D721Med (cell line): ENCODE data around the gene SEC61A2.

Experiments
- DNase-seq: peaks from one replicate; pipeline ENCODE4 v3.0.0; 2011; ENCODE audit warnings: low spot score; ENCODE audit not compliant: insufficient read length
- FAIRE-seq: peaks from 2 replicates; lab custom pipeline; 2011; peaks lifted over from hg19 to GRCh38; lab: Jason Lieb, UNC
- TF ChIP-seq, protein P1 (sequence below): IDR thresholded peaks from 2 replicates; pipeline ENCODE4 v1.5.1; 2012; ENCODE audit warnings: mild to moderate bottlenecking, control low read depth; ENCODE audit not compliant: insufficient read depth; ENCODE audit errors: missing control alignments

Gene SEC61A2

DNA sequence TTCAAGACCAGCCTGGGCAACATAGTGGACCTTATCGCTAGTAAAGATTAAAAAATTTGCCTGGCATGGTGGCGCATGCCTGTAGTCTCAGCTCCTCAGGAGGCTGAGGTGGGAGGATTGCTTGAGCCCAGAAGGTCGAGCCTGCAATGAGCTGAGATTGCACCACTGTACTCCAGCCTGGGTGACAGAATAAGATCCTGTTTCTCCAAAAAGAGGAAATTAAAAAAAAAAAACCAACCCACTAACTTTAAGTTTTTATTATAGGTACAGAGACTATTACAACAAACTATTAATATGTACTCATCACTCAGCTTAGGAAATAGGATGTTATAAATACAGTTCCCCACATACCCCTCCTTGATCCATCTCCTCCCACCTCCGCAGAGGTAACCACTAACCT is 30.5 kb upstream of the SEC61A2 start:
- no peak for DNase-seq
- TF ChIP-seq, protein P1, sequence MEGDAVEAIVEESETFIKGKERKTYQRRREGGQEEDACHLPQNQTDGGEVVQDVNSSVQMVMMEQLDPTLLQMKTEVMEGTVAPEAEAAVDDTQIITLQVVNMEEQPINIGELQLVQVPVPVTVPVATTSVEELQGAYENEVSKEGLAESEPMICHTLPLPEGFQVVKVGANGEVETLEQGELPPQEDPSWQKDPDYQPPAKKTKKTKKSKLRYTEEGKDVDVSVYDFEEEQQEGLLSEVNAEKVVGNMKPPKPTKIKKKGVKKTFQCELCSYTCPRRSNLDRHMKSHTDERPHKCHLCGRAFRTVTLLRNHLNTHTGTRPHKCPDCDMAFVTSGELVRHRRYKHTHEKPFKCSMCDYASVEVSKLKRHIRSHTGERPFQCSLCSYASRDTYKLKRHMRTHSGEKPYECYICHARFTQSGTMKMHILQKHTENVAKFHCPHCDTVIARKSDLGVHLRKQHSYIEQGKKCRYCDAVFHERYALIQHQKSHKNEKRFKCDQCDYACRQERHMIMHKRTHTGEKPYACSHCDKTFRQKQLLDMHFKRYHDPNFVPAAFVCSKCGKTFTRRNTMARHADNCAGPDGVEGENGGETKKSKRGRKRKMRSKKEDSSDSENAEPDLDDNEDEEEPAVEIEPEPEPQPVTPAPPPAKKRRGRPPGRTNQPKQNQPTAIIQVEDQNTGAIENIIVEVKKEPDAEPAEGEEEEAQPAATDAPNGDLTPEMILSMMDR = no peak
- FAIRE-seq = no peak

DNA sequence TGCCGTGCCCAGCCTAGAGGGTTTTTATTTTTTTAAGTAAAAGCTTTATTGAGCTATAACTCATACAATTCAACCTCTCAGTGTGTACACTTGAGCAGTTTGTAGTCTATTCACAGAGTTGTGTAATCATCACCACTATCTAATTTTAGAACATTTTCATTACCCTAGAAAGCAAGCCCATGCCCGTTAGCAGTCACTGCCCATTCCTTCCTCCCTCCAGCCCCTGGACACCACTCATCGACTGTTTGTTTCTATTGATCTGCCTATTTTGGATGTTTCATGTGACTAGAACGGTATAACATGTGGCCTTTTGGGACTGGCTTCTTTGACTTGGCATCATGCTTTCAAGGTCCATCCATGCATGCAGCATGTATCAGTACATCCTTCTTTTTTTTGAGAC is 25.7 kb upstream of the SEC61A2 start:
- FAIRE-seq (no peak), DNase-seq (no peak)
- TF ChIP-seq, protein P1 = no peak

- no peak for DNase-seq
- TF ChIP-seq, protein P1 = no peak
- no peak for FAIRE-seq
Measured at GRCh38 chr10:12107781-12108180, 21.7 kb upstream of the SEC61A2 start.

DNA sequence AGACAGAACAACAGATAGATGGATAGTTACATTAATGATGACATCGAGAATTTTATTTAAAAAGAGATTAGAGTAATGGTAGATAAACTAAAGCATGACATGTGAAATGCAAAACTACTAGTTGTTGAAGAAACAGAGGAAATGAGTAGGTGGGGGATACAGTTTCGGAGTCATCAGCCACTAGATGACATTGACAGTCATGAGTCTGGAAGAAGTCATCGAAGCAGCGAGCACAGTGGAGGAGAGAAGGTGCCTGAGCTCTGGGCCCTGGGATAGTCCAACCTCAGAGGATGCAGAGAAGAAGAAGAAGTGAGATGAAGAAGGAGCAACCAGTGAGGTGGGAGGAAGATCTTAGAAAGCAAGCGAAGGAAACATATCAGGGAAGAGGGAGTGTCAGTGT is 20.2 kb upstream of the SEC61A2 start:
- TF ChIP-seq, protein P1 = no peak
- FAIRE-seq (no peak), DNase-seq (no peak)

GRCh38 chr10:12111528-12111927 is 17.9 kb upstream of the SEC61A2 start:
- TF ChIP-seq, protein P1 = no peak
- FAIRE-seq = no peak
- DNase-seq = no peak

DNA sequence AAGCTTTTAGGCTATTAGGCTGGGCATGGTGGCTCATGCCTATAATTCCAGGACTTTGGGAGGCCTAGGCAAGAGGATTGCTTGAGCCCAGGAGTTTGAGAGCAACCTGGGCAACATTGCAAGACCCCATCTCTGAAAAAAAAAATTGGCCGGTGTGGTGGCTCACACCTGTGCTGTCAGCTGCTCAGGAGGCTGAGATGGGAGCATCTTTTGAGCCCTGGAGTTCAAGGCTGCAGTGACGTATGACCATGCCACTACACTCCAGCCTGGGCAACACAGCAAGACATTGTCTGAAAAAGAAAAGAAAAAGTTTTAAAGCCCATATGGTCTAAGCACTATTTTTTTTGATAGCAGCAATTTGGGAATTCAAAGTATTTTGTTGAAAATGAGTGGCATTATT is 15.8 kb upstream of the SEC61A2 start:
- TF ChIP-seq, protein P1 = no peak
- no peak for FAIRE-seq

GRCh38 chr10:12121673-12122072 is 7.8 kb upstream of the SEC61A2 start:
- TF ChIP-seq, protein P1 = no peak
- FAIRE-seq (no peak), DNase-seq (no peak)

More for the DNA sequence above, 15.8 kb upstream of the SEC61A2 start:
- DNase-seq = no peak
